ENCODE measurements around the gene MAN1C1. TPM values are rescaled to one million over a fixed set of nuclear protein-coding genes. Genes with fewer than 3 reads are reported as not detected.

The MAN1C1 gene
- total and polyA plus RNA-seq, 2 donors (not counting 3 experiments of a cell fraction or from before 2014, with no cell fraction given) = 1.5 to 4.0 TPM

DNA sequence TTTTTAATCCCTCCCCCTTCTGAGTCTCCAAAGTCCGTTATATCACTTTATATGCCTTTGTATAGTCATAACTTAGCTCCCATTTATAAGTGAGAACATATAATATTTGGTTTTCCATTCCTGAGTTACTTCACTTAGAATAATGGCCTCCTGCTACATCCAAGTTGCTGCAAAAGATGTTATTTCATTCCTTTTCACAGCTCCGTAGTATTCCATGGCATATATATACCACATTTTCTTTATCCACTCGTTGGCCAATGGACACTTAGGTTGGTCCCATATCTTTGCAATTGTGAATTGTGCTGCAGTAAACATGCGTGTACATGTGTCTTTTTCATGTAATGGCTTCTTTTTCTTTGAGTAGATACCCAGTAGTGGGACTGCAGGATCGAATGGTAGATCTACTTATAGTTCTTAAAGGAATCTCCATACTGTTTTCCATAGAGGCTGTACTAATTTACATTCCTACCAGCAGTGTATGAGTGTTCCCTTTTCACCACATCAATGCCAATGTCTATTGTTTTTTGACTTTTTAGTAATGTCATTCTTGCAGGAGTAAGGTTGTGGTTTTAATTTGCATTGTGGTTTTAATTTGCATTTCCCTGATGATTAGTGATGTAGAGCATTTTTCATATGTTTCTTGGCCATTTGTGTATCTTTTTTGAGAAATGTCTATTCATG is 12.3 kb downstream of the MAN1C1 start:
- H2AFZ ChIP-seq (ENCODE audit: low read depth, low read length) = no peak overlapping the region
- no peaks in the 10 kb centered on the region for H3K9me3 ChIP-seq (replicated peaks; ENCODE audit: control insufficient read depth, insufficient read depth, low read length)
- H3K27me3 ChIP-seq (ENCODE audit: control insufficient read depth in 2 of 2, insufficient read depth in 2 of 2, low read length in 2 of 2) = peaks cover 5 to 18% of the 10 kb centered on the region in 2 experiments
- no peak overlapping the region for H3K9ac ChIP-seq (replicated peaks; ENCODE audit: extremely low read depth, insufficient read depth, low read length)
- no peaks in the 10 kb centered on the region for H3K9me1 ChIP-seq (replicated peaks; ENCODE audit: control insufficient read depth, extremely low read depth, insufficient read depth, low read length)
- no peak for TF ChIP-seq EZH2 (IDR thresholded peaks at IDR 0.05; ENCODE audit: borderline replicate concordance, low read depth, low read length, severe bottlenecking)
- TF ChIP-seq POLR2AphosphoS5 (IDR thresholded peaks at IDR 0.05; ENCODE audit: insufficient read depth, low read depth, low read length) = no peak
- no peak for TF ChIP-seq JUN (IDR thresholded peaks at IDR 0.05; ENCODE audit: borderline replicate concordance, insufficient read depth, insufficient read length, low read depth)
- no peak for TF ChIP-seq FOS (IDR thresholded peaks at IDR 0.05; ENCODE audit: borderline replicate concordance, insufficient read depth, low read length)
- TF ChIP-seq, protein P1, sequence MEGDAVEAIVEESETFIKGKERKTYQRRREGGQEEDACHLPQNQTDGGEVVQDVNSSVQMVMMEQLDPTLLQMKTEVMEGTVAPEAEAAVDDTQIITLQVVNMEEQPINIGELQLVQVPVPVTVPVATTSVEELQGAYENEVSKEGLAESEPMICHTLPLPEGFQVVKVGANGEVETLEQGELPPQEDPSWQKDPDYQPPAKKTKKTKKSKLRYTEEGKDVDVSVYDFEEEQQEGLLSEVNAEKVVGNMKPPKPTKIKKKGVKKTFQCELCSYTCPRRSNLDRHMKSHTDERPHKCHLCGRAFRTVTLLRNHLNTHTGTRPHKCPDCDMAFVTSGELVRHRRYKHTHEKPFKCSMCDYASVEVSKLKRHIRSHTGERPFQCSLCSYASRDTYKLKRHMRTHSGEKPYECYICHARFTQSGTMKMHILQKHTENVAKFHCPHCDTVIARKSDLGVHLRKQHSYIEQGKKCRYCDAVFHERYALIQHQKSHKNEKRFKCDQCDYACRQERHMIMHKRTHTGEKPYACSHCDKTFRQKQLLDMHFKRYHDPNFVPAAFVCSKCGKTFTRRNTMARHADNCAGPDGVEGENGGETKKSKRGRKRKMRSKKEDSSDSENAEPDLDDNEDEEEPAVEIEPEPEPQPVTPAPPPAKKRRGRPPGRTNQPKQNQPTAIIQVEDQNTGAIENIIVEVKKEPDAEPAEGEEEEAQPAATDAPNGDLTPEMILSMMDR (IDR thresholded peaks at IDR 0.05; ENCODE audit: extremely low read depth in 1 of 2, insufficient read depth in 1 of 2, low read depth in 1 of 2, low read length in 2 of 2) = no peak
- no peak for TF ChIP-seq MYC (IDR thresholded peaks at IDR 0.05; ENCODE audit: low read depth, low read length)
- TF ChIP-seq, protein P2, sequence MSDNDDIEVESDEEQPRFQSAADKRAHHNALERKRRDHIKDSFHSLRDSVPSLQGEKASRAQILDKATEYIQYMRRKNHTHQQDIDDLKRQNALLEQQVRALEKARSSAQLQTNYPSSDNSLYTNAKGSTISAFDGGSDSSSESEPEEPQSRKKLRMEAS (IDR thresholded peaks at IDR 0.05; ENCODE audit: insufficient read depth, insufficient read length) = no peak
- no peak for TF ChIP-seq POLR2A (IDR thresholded peaks at IDR 0.05; ENCODE audit: low read depth, low read length)
- TF ChIP-seq GATA2 (IDR thresholded peaks at IDR 0.05; ENCODE audit: insufficient read depth, insufficient read length, low read depth, low read length) = no peak
- no peak overlapping the region for H3K4me2 ChIP-seq (ENCODE audit: insufficient read depth, low read length)
- H3K27ac ChIP-seq (ENCODE audit: insufficient read depth, low read depth, low read length) = no peak overlapping the region
- POLR2A ChIA-PET = no interaction called here
- CTCF ChIA-PET = interaction anchor here (1.2 kb wide), 1 partner anchor 10 kb away, joined by 5 read pairs; no protein-coding TSS in a partner anchor
- no peaks in the 10 kb centered on the region for H4K20me1 ChIP-seq (replicated peaks; ENCODE audit: control insufficient read depth, extremely low read depth, insufficient read depth, low read length)
- DNase-seq (ENCODE audit: low read depth, low spot score) (no peak), FAIRE-seq (no peak)
- H3K4me1 ChIP-seq (ENCODE audit: control insufficient read depth, extremely low read depth, insufficient read depth, low read length) = no peaks in the 10 kb centered on the region
- H3K36me3 ChIP-seq (ENCODE audit: control insufficient read depth in 2 of 2, extremely low read depth in 1 of 2, insufficient read depth in 2 of 2, low read length in 2 of 2) = no peaks in the 10 kb centered on the region
- dilution Hi-C loops (cut with MboI; ENCODE audit: extremely low pct_ligation_motif_present, low sequenced_read_pairs) = no loop called here
- no TSS peak for BruUV-seq (replicated peaks)
- H3K4me3 ChIP-seq (replicated peaks in 1 of 3; ENCODE audit: insufficient read depth in 1 of 3, low read depth in 1 of 3, low read length in 3 of 3) = no peak overlapping the region
- no peaks in the 10 kb centered on the region for H3K79me2 ChIP-seq (ENCODE audit: control insufficient read depth, insufficient read depth, low read length)
- intact Hi-C loops (cut with micrococcal nuclease) = no loop called here

Measured in endothelial cell of umbilical vein (primary cell).